HCT116 (cell line): ENCODE data around the gene GRAP. TPM values are rescaled to one million over a fixed set of nuclear protein-coding genes. Genes with fewer than 3 reads are reported as not detected.

ENCODE experiments used
- ATAC-seq: fragments of 200-7000 bp; cut with Tn5 transposase; 2 replicates; pipeline ENCODE4 v1.9.1; 2020; ENCODE audit warnings: mild to moderate bottlenecking, moderate library complexity
- BruUV-seq: library from RNA; stranded (reverse); fragments of 400-500 nt; replicated peaks from 2 replicates; lab custom pipeline; 2021; lab: Mats Ljungman, UMichigan
- CTCF ChIA-PET: fragments of 300-600 bp; sonication (Branson Sonifier 250); formaldehyde crosslinking; loops from one replicate; lab custom pipeline; 2021; ENCODE audit warnings: antibody characterized with exemption; lab: Charles Lee
- POLR2A ChIA-PET: fragments of 300-600, 350-600 bp; sonication (Branson Sonifier 250); formaldehyde crosslinking; loops from one replicate; lab custom pipeline; 2021; ENCODE audit warnings: antibody characterized with exemption; lab: Charles Lee
- RAD21 ChIA-PET, 2 experiments: fragments of 300-600 bp; sonication (Branson Sonifier 250); formaldehyde crosslinking; loops; one replicate each; lab custom pipeline; 2023; ENCODE audit warnings: low total read pairs in 2 of 2; ENCODE audit not compliant: uncharacterized antibody in 2 of 2, unreplicated experiment in 2 of 2, low non-redundant PET in 1 of 2; lab: Charles Lee
- DNase-seq: peaks from one replicate; pipeline ENCODE4 v3.0.0-alpha.2; 2010; ENCODE audit warnings: low read depth, low spot score
- H2AFZ ChIP-seq: fragments of 200-600 bp; shearing (Covaris generic), sonication (generic); 2 replicates; pipeline ENCODE4 v1.6.1; 2017; ENCODE audit warnings: low read depth, mixed run types, mixed read lengths, antibody characterized with exemption, low read length; ENCODE audit not compliant: poor library complexity, severe bottlenecking
- H3K27ac ChIP-seq: 2 replicates; pipeline ENCODE4 v1.5.1; 2012; ENCODE audit warnings: low read depth, low read length
- H3K27me3 ChIP-seq: fragments of 200-600 bp; sonication (generic); 2 replicates; pipeline ENCODE4 v1.6.1; 2016; ENCODE audit warnings: mixed run types, low read length, mixed read lengths; ENCODE audit not compliant: insufficient read depth
- H3K36me3 ChIP-seq, 2 experiments: fragments of 200-500 bp in 1 of 2; fragments of 200-600 bp in 1 of 2; sonication (Bioruptor generic) in 1 of 2; sonication (generic) in 1 of 2; 2 replicates each; pipeline versions ENCODE4 v1.5.1 to v1.6.1; 2014 to 2016; ENCODE audit warnings: low read length in 2 of 2, inconsistent platforms in 1 of 2, mixed read lengths in 1 of 2, mixed run types in 1 of 2; ENCODE audit not compliant: insufficient read depth in 2 of 2, control insufficient read depth in 1 of 2
- H3K4me1 ChIP-seq, 2 experiments: fragments of 200-600 bp in 1 of 2; sonication (generic) in 1 of 2; 2 replicates each; pipeline versions ENCODE4 v1.5.1 to v1.6.1; 2012 to 2017; ENCODE audit warnings: low read length in 2 of 2, inconsistent platforms in 1 of 2, mild to moderate bottlenecking in 1 of 2, mixed read lengths in 1 of 2, mixed run types in 1 of 2, moderate library complexity in 1 of 2; ENCODE audit not compliant: insufficient read depth in 2 of 2, control insufficient read depth in 1 of 2
- H3K4me2 ChIP-seq: fragments of 200-600 bp; sonication (generic); 2 replicates; pipeline ENCODE4 v1.6.1; 2017; ENCODE audit warnings: mixed run types, low read length, mixed read lengths
- H3K4me3 ChIP-seq, 2 experiments: fragments of 200-600 bp in 1 of 2; sonication (generic) in 1 of 2; replicated peaks in 1 of 2; 2 replicates each; pipeline ENCODE4 v1.5.1; 2011 to 2016; ENCODE audit warnings: low read length in 2 of 2, control low read depth in 1 of 2, low read depth in 1 of 2, mild to moderate bottlenecking in 1 of 2, mixed read lengths in 1 of 2, mixed run types in 1 of 2
- H3K79me2 ChIP-seq: fragments of 200-600 bp; sonication (generic); 2 replicates; pipeline ENCODE4 v1.6.1; 2017; ENCODE audit warnings: mild to moderate bottlenecking, mixed run types, low read length, moderate library complexity, mixed read lengths; ENCODE audit not compliant: insufficient read depth
- H3K9ac ChIP-seq: fragments of 200-600 bp; sonication (generic); 2 replicates; pipeline ENCODE4 v1.6.1; 2016; ENCODE audit warnings: low read length, mixed read lengths
- H3K9me2 ChIP-seq: fragments of 200-600 bp; sonication (generic), shearing (Covaris generic); 2 replicates; pipeline ENCODE4 v1.6.1; 2017; ENCODE audit warnings: mixed run types, mild to moderate bottlenecking, moderate library complexity; ENCODE audit not compliant: insufficient read depth
- H3K9me3 ChIP-seq, 2 experiments: fragments of 200-500 bp in 1 of 2; fragments of 200-600 bp in 1 of 2; sonication (Bioruptor generic) in 1 of 2; sonication (generic) in 1 of 2; 2 replicates each; pipeline ENCODE4 v1.6.1; 2014 to 2017; ENCODE audit warnings: low read length in 2 of 2, mixed read lengths in 2 of 2, inconsistent platforms in 1 of 2, low read depth in 1 of 2, mild to moderate bottlenecking in 1 of 2, mixed run types in 1 of 2, moderate library complexity in 1 of 2; ENCODE audit not compliant: control insufficient read depth in 1 of 2, insufficient read depth in 1 of 2
- H4K20me1 ChIP-seq: fragments of 200-600 bp; sonication (generic), shearing (Covaris generic); 2 replicates; pipeline ENCODE4 v1.6.1; 2017; ENCODE audit warnings: mixed run types, mild to moderate bottlenecking, moderate library complexity; ENCODE audit not compliant: insufficient read depth
- ATF3 ChIP-seq: IDR thresholded peaks from 2 replicates; pipeline ENCODE4 v1.6.1; 2012
- CBX3 ChIP-seq: IDR thresholded peaks from 2 replicates; pipeline ENCODE4 v1.6.1; 2012; ENCODE audit warnings: low read depth
- CEBPB ChIP-seq: IDR thresholded peaks from 2 replicates; pipeline ENCODE4 v1.6.1; 2012; ENCODE audit warnings: low read depth
- CTCF ChIP-seq, 3 experiments: fragments of 200-600 bp in 1 of 3; sonication (generic) in 1 of 3; IDR thresholded peaks in 2 of 3; conservative IDR thresholded peaks in 1 of 3; 2 replicates each; pipeline ENCODE4 v1.5.1; 2012 to 2017; ENCODE audit warnings: low read depth in 2 of 3, low read length in 2 of 3, antibody characterized with exemption in 1 of 3, borderline replicate concordance in 1 of 3, control low read depth in 1 of 3, mild to moderate bottlenecking in 1 of 3, mixed read lengths in 1 of 3, mixed run types in 1 of 3, moderate library complexity in 1 of 3; ENCODE audit not compliant: insufficient read depth in 1 of 3
- EGR1 ChIP-seq: IDR thresholded peaks from 2 replicates; pipeline ENCODE4 v1.6.1; 2012; ENCODE audit warnings: low read depth
- ELF1 ChIP-seq: IDR thresholded peaks from 2 replicates; pipeline ENCODE4 v1.6.1; 2012; ENCODE audit warnings: low read depth, borderline replicate concordance
- EZH2 ChIP-seq: fragments of 200-600 bp; sonication (generic); IDR thresholded peaks from 2 replicates; pipeline ENCODE4 v1.6.1; 2017; ENCODE audit warnings: antibody characterized with exemption, mixed run types
- EZH2phosphoT487 ChIP-seq: fragments of 200-600 bp; IDR thresholded peaks from 2 replicates; pipeline ENCODE4 v1.6.1; 2018; ENCODE audit warnings: antibody characterized with exemption, borderline replicate concordance
- FOSL1 ChIP-seq: IDR thresholded peaks from 2 replicates; pipeline ENCODE4 v1.6.1; 2012; ENCODE audit warnings: low read depth
- POLR2A ChIP-seq: IDR thresholded peaks from 2 replicates; pipeline ENCODE4 v1.7.0; 2011; ENCODE audit warnings: borderline replicate concordance; ENCODE audit not compliant: insufficient read depth, insufficient read length; ENCODE audit errors: extremely low read depth
- RAD21 ChIP-seq: IDR thresholded peaks from 2 replicates; pipeline ENCODE4 v1.6.1; 2012; ENCODE audit warnings: low read depth, mild to moderate bottlenecking
- SP1 ChIP-seq: IDR thresholded peaks from 2 replicates; pipeline ENCODE4 v1.6.1; 2012; ENCODE audit warnings: low read depth
- YY1 ChIP-seq: IDR thresholded peaks from 2 replicates; pipeline ENCODE4 v1.6.1; 2011; ENCODE audit warnings: low read length, low read depth, moderate library complexity, mild to moderate bottlenecking; ENCODE audit not compliant: insufficient replicate concordance; ENCODE audit errors: extremely low read depth
- ZBTB33 ChIP-seq: IDR thresholded peaks from 2 replicates; pipeline ENCODE4 v1.6.1; 2011; ENCODE audit warnings: mild to moderate bottlenecking, low read length, moderate library complexity; ENCODE audit not compliant: insufficient replicate concordance; ENCODE audit errors: extremely low read depth
- ZFX ChIP-seq: fragments of 450-650 bp; IDR thresholded peaks from 2 replicates; pipeline ENCODE4 v1.6.1; 2017
- intact Hi-C: fragments of 100-400 bp; cut with micrococcal nuclease; formaldehyde crosslinking; loops from 2 replicates; pipeline ENCODE4 v1.10.0; 2022
- total RNA-seq: library from RNA; stranded (reverse); gene quantifications from one replicate; pipeline ENCODE4 v1.2.1, GENCODE V29; 2021; ENCODE audit not compliant: unreplicated experiment

The GRAP gene
- total RNA-seq, 1 experiment from 2014 or later = 0.27 TPM

- Histone ChIP-seq H3K79me2 (peaks cover 38% of the 10 kb centered on the region; the same call in 1 of the 2 replicates), H3K9me2 (no peaks in the 10 kb centered on the region), H3K27me3 (no peaks in the 10 kb centered on the region), H3K9ac (no peak overlapping the region), H3K4me3 (no peak overlapping the region), H3K27ac (no peak overlapping the region), H3K9me3 (no peaks in the 10 kb centered on the region), H3K4me1 (peaks cover 10 to 16% of the 10 kb centered on the region in 2 experiments), H4K20me1 (no peaks in the 10 kb centered on the region), H3K4me2 (no peak overlapping the region), H2AFZ (no peak overlapping the region), H3K36me3 (peaks cover 18 to 23% of the 10 kb centered on the region in 2 experiments; a peak in 3 of 4 replicates)
- CTCF ChIA-PET = no interaction called here
- no peak for DNase-seq
- BruUV-seq = no TSS peak
- intact Hi-C loops = no loop called here
- no peak for ATAC-seq
- RAD21 ChIA-PET = no interaction called here
- TF ChIP-seq POLR2A = no peak
- no peak for TF ChIP-seq YY1
- TF ChIP-seq SP1 = no peak
- no peak for TF ChIP-seq FOSL1
- TF ChIP-seq CBX3 = no peak
- no peak for TF ChIP-seq EGR1
- TF ChIP-seq EZH2phosphoT487 = no peak
- TF ChIP-seq ELF1 = no peak
- POLR2A ChIA-PET = no interaction called here
Observed at GRCh38 chr17:18987230-18987610, 59.5 kb downstream of the GRAP start.

GRCh38 chr17:18986541-18987229 is 60.1 kb downstream of the GRAP start:
- Histone ChIP-seq H3K9ac (no peak overlapping the region), H3K27ac (no peak overlapping the region), H3K9me3 (no peaks in the 10 kb centered on the region), H3K27me3 (no peaks in the 10 kb centered on the region), H3K79me2 (peaks cover 33% of the 10 kb centered on the region; the same call in 1 of the 2 replicates), H3K36me3 (peaks cover 18 to 23% of the 10 kb centered on the region in 2 experiments; a peak in 3 of 4 replicates), H3K4me2 (no peak overlapping the region), H3K4me3 (no peak overlapping the region), H2AFZ (no peak overlapping the region), H3K4me1 (peaks cover 15 to 21% of the 10 kb centered on the region in 2 experiments), H3K9me2 (no peaks in the 10 kb centered on the region), H4K20me1 (no peaks in the 10 kb centered on the region)
- DNase-seq = no peak
- RAD21 ChIA-PET = no interaction called here
- CTCF ChIA-PET = no interaction called here
- POLR2A ChIA-PET = no interaction called here
- BruUV-seq = no TSS peak
- intact Hi-C loops = no loop called here
- ATAC-seq = no peak
- TF ChIP-seq SP1 = no peak
- TF ChIP-seq ZBTB33 = no peak
- no peak for TF ChIP-seq CTCF (IDR thresholded peaks at IDR 0.05 in 2 of 3, conservative IDR thresholded peaks at IDR 0.05 in 1 of 3; ENCODE audit: borderline replicate concordance in 1 of 3, insufficient read depth in 1 of 3, low read depth in 2 of 3, low read length in 2 of 3)
- no peak for TF ChIP-seq EZH2
- TF ChIP-seq EGR1 = no peak
- TF ChIP-seq RAD21 = no peak
- no peak for TF ChIP-seq ZFX
- no peak for TF ChIP-seq EZH2phosphoT487
- TF ChIP-seq ATF3 = no peak
- no peak for TF ChIP-seq ELF1
- no peak for TF ChIP-seq CEBPB
